Adrenal gland (tissue), 12 donors: Measurements from ENCODE around the gene UBE4B. TPM values are rescaled to one million over a fixed set of nuclear protein-coding genes. Genes with fewer than 3 reads are reported as not detected.
A peak's percentile ranks its signal among the peaks of the same experiment; 100 is the strongest.

Experiments
- DNase-seq, 7 donors: peaks; one replicate each; pipeline ENCODE4 v3.0.0-alpha.2; 2019 to 2020
- H3K27ac ChIP-seq, 5 donors: fragments of 200-600 bp; sonication (generic) in 4 of 5; 1 replicate in 3 of 5; 2 replicates in 2 of 5; pipeline versions ENCODE4 v1.5.1 to v1.8.0; 2016 to 2020; ENCODE audit warnings: mild to moderate bottlenecking in 1 of 5
- H3K27me3 ChIP-seq: fragments of 200-600 bp; 2 replicates; pipeline ENCODE4 v1.8.0; 2021
- H3K36me3 ChIP-seq, 2 donors: fragments of 200-600 bp; replicated peaks in 1 of 2; 1 replicate in 1 of 2; 2 replicates in 1 of 2; pipeline versions ENCODE4 v1.5.1 to v1.8.0; 2018 to 2022
- H3K4me1 ChIP-seq, 2 donors: fragments of 200-600 bp; replicated peaks in 1 of 2; 1 replicate in 1 of 2; 2 replicates in 1 of 2; pipeline versions ENCODE4 v1.5.1 to v1.8.0; 2018 to 2021
- H3K4me3 ChIP-seq, 4 donors: fragments of 200-600 bp; sonication (generic) in 3 of 4; one replicate each; pipeline ENCODE4 v1.5.1; 2016 to 2018
- H3K9me3 ChIP-seq, 3 donors: fragments of 200-600 bp; sonication (generic) in 1 of 3; replicated peaks in 1 of 3; 1 replicate in 2 of 3; 2 replicates in 1 of 3; pipeline versions ENCODE4 v1.5.1 to v1.8.0; 2016 to 2021
- CTCF ChIP-seq, 6 experiments: fragments of 450-650 bp in 4 of 6; fragments of 200-600 bp in 2 of 6; sonication (generic) in 1 of 6; IDR thresholded peaks; 1 replicate in 5 of 6; 2 replicates in 1 of 6; pipeline versions ENCODE4 v1.5.1 to v1.8.0; 2016 to 2021; ENCODE audit warnings: antibody characterized with exemption in 6 of 6, mild to moderate bottlenecking in 2 of 6, moderate library complexity in 1 of 6
- POLR2A ChIP-seq, 2 donors: fragments of 450-650 bp; IDR thresholded peaks; one replicate each; pipeline ENCODE4 v1.6.1; 2017; ENCODE audit warnings: antibody characterized with exemption in 2 of 2, mild to moderate bottlenecking in 2 of 2, moderate library complexity in 1 of 2
- WGBS, 4 donors: extraction: QIAGEN DNeasy Blood & Tissue Kit in 2 of 4; methylation state at CpG; one replicate each; pipeline versions ENCODE4 v1.1.5 to v1.1.7; 2013 to 2017; 5-methylcytosine and 5-hydroxymethylcytosine counted together
- intact Hi-C, 2 donors: fragments of 100-400 bp; cut with DNase I; formaldehyde crosslinking; loops; one replicate each; pipeline versions ENCODE4 v1.14.1 to v1.15.0; 2022 to 2023
- polyA plus RNA-seq, 3 donors: library from polyadenylated mRNA; stranded (reverse); fragments of 200-250 nt in 2 of 3; fragments of 350-450 nt in 1 of 3; fragmentation: Illumina TruSeq in 1 of 3; extraction: RNeasy Lipid Tissue Mini Kit (QIAGEN cat#74804) in 1 of 3; gene quantifications; one replicate each; pipeline ENCODE4 v1.2.3, GENCODE V29; 2013 to 2014
- total RNA-seq, 9 donors: library from RNA; depleted of rRNA in 4 of 9; stranded (reverse); fragments of >200 nt in 4 of 9; fragments of 120-200 nt in 1 of 9; fragmentation: NEBNext Ultra II Directional in 1 of 9; extraction: Animal tissue kit (Norgen Biotek cat#: 25700) in 1 of 9; gene quantifications; one replicate each; pipeline versions ENCODE4 v1.1.0 to v1.2.4, GENCODE V29; 2013 to 2023
- donor health status: healthy with polysubstance abuse.
- donor health status: Bipolar disorder and iron deficiency.
- donor health status: DM: yes; HTN: yes; CAD: no.
- donor health status: DM: no; HTN: no; CAD: no.
- donor health status: DM: no; HTN: no; CAD: no.
- donor health status: DM: yes; HTN: yes; CAD: no.

UBE4B gene
- total and polyA plus RNA-seq, 12 donors: 18.7 to 87.1 (median 57.8) TPM

DNA sequence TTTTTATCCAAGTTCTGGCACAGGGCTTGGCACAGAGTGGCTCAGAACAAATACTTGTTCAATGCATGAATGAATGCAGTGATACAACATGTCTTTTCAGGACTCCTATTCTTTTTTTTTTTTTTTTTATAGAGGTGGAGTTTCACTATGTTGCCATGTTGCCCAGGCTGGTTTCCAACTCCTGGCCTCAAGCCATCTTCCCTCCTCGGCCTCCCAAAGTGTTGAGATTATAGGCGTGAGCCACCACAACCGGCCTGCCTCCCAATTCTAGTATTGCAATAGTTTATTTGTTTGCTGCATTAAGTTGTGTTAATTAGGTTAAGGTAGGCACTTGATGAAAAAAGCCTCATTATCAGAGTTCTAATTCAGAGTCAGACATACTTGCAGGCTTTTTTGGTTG, 17.9 kb downstream of the UBE4B start:
- WGBS, 4 donors: 63 to 66% (median 64%) methylated on average over 3 of the region's 3 CpGs
- H3K27me3 ChIP-seq: no peaks in the 10 kb centered on the region
- TF ChIP-seq CTCF (IDR thresholded peaks at IDR 0.05) (no peak), POLR2A (IDR thresholded peaks at IDR 0.05) (no peak)

DNA sequence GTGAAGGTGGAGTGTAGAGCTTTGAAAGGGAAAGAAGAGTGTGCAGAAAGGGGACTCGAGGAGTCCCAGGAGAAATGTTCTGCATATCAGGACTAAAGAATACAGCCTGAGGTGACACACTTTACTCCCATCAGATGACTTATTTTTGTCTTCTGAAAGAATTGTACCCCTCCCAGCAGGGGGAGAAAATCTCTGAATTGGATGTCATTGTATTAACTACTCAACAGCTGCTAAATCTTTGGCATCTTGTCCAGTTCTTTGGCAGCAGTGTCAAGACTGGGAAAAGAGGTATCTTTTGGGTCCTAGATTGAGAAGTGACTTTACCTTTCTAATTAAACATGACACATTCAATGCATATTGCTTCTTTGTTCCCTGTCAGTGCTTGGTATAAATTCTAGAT, 18.9 kb downstream of the UBE4B start:
- Histone ChIP-seq H3K9me3 (no peaks in the 10 kb centered on the region), H3K36me3 (peaks cover 0 to 3% of the 10 kb centered on the region in 2 donors), H3K27ac (no peak overlapping the region), H3K4me1 (peaks cover 6 to 39% of the 10 kb centered on the region in 2 donors), H3K4me3 (no peak overlapping the region), H3K27me3 (no peaks in the 10 kb centered on the region)
- TF ChIP-seq POLR2A (IDR thresholded peaks at IDR 0.05) (no peak), CTCF (IDR thresholded peaks at IDR 0.05) (no peak)
- DNase-seq: no peak
- WGBS, 4 donors: 84 to 100% (median 93%) methylated on average over 1 of the region's 1 CpG
- intact Hi-C loops: no loop called here

More for the DNA sequence above, 17.9 kb downstream of the UBE4B start:
- H3K4me1 ChIP-seq: peaks cover 17 to 39% of the 10 kb centered on the region in 2 donors
- no peak overlapping the region for H3K4me3 ChIP-seq
- intact Hi-C loops: no loop called here
- no peaks in the 10 kb centered on the region for H3K9me3 ChIP-seq
- no peak overlapping the region for H3K27ac ChIP-seq
- DNase-seq: peak in 3 of 7 donors; percentile 45 to 62 (median 49)
- H3K36me3 ChIP-seq: peaks cover 0 to 3% of the 10 kb centered on the region in 2 donors

DNA sequence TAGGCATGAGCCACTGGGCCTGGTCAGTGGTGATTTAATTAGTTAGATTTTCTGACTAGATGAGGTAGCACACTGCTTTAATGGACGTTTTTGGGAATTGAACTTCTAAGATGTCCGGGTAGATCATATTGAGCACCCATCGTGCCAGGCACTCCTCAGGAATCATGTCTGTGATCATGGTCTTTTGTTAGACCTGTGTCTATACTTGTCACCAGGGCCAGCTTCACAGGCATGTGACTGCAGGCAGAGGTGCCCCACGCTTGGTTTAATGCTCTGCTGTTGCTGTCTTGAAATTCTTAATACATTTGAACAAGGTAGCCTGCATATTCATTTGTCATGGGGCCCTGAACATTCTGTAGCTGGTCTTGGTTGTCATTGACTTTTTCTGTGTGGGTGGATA, 19.6 kb downstream of the UBE4B start:
- Histone ChIP-seq H3K36me3 (peaks cover 0 to 3% of the 10 kb centered on the region in 2 donors), H3K27me3 (no peaks in the 10 kb centered on the region), H3K27ac (no peak overlapping the region), H3K9me3 (no peaks in the 10 kb centered on the region), H3K4me1 (peaks cover 5 to 39% of the 10 kb centered on the region in 2 donors), H3K4me3 (no peak overlapping the region)
- intact Hi-C loops: no loop called here
- 86 to 94% (median 90%) methylated on average over 4 of the region's 4 CpGs for WGBS, 4 donors
- TF ChIP-seq POLR2A (IDR thresholded peaks at IDR 0.05) (no peak), CTCF (IDR thresholded peaks at IDR 0.05) (no peak)
- DNase-seq: no peak

- intact Hi-C loops: no loop called here
- WGBS, 4 donors: 83 to 95% (median 87%) methylated on average over 2 of the region's 2 CpGs
- H3K4me1 ChIP-seq: peaks cover 11 to 40% of the 10 kb centered on the region in 2 donors
Measured at GRCh38 chr1:10054465-10054864, 21.7 kb downstream of the UBE4B start.

More at GRCh38 chr1:10054465-10054864, 21.7 kb downstream of the UBE4B start:
- no peak overlapping the region for H3K4me3 ChIP-seq
- H3K27ac ChIP-seq: no peak overlapping the region
- no peak for DNase-seq
- no peak for TF ChIP-seq POLR2A (IDR thresholded peaks at IDR 0.05)
- TF ChIP-seq CTCF (IDR thresholded peaks at IDR 0.05): no peak
- H3K9me3 ChIP-seq: no peaks in the 10 kb centered on the region
- H3K36me3 ChIP-seq: peaks cover 0 to 3% of the 10 kb centered on the region in 2 donors
- no peaks in the 10 kb centered on the region for H3K27me3 ChIP-seq
